ENCODE data around the gene PCDHB5.
"Not testable (repeated sequence)": the region's sequence is repeated elsewhere in the genome, so short reads cannot be mapped to it uniquely, and the experiment has no call there.

DNA sequence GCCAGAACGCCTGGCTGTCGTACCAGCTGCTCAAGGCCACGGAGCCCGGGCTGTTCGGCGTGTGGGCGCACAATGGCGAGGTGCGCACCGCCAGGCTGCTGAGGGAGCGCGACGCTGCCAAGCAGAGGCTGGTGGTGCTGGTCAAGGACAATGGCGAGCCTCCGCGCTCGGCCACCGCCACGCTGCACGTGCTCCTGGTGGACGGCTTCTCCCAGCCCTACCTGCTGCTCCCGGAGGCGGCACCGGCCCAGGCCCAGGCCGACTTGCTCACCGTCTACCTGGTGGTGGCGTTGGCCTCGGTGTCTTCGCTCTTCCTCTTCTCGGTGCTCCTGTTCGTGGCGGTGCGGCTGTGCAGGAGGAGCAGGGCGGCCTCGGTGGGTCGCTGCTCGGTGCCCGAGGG lies 38.4 kb upstream of the PCDHB5 start:
- TF ChIP-seq ATF7 (IDR thresholded peaks at IDR 0.05; ENCODE audit: low read depth); POLR2A (IDR thresholded peaks at IDR 0.05; ENCODE audit: low read depth, low read length); BACH1 (IDR thresholded peaks at IDR 0.05; ENCODE audit: borderline replicate concordance); FOXK2 (IDR thresholded peaks at IDR 0.05): not testable (repeated sequence)
